K562 (cell line): ENCODE measurements around the gene EXD2. TPM values are rescaled to one million over a fixed set of nuclear protein-coding genes. Genes with fewer than 3 reads are reported as not detected.

Source experiments
- ATAC-seq: fragments of 200-7000 bp; cut with Tn5 transposase; 3 replicates; pipeline ENCODE4 v1.9.1; 2020; ENCODE audit warnings: moderate library complexity
- BruUV-seq: library from RNA; stranded (reverse); fragments of 400-500 nt; replicated peaks from 2 replicates; lab custom pipeline; 2021; lab: Mats Ljungman, UMichigan
- CTCF ChIA-PET: fragments of 300-600 bp; formaldehyde crosslinking; extraction: SDS; loops from one replicate; lab custom pipeline; 2021; ENCODE audit warnings: low intra/inter-chr PET ratio; lab: Yijun Ruan, JAX
- POLR2A ChIA-PET: fragments of 300-600, 350-650 bp; sonication (Branson Sonifier 250); formaldehyde crosslinking; extraction: SDS; loops from one replicate; lab custom pipeline; 2021; ENCODE audit warnings: antibody characterized with exemption, inconsistent platforms; lab: Yijun Ruan, JAX
- DNase-seq, 4 experiments: peaks; one replicate each; pipeline versions ENCODE4 v3.0.0 to v3.0.0-alpha.2; 2011 to 2018; ENCODE audit warnings: low spot score in 3 of 4, mixed read lengths in 3 of 4; ENCODE audit errors: extremely low read depth in 1 of 4
- FAIRE-seq: peaks from 2 replicates; lab custom pipeline; 2011; peaks lifted over from hg19 to GRCh38; lab: Jason Lieb, UNC
- H2AFZ ChIP-seq: 2 replicates; pipeline ENCODE4 v1.6.0; 2011; ENCODE audit warnings: low read depth, low read length, control low read depth, inconsistent platforms
- H3K27ac ChIP-seq: fragments of 200-600 bp; 3 replicates; pipeline ENCODE4 v1.8.0; 2011; ENCODE audit warnings: low read depth, mild to moderate bottlenecking, control low read depth, inconsistent platforms, low read length, moderate library complexity, mixed read lengths; ENCODE audit errors: extremely low read depth
- H3K27me3 ChIP-seq, 2 experiments: fragments of 300-600 bp in 1 of 2; 2 replicates in 1 of 2; 3 replicates in 1 of 2; pipeline versions ENCODE4 v1.6.0 to v1.8.0; 2011; ENCODE audit warnings: inconsistent platforms in 2 of 2, low read length in 2 of 2, mild to moderate bottlenecking in 1 of 2, mixed read lengths in 1 of 2, moderate library complexity in 1 of 2; ENCODE audit not compliant: control insufficient read depth in 2 of 2, insufficient read depth in 2 of 2
- H3K36me3 ChIP-seq: fragments of 300-600 bp; 3 replicates; pipeline ENCODE4 v1.8.0; 2011; ENCODE audit warnings: mild to moderate bottlenecking, low read length, inconsistent platforms; ENCODE audit not compliant: control insufficient read depth, insufficient read depth
- H3K4me1 ChIP-seq, 2 experiments: fragments of 200-600 bp in 1 of 2; replicated peaks in 1 of 2; 2 replicates in 1 of 2; 3 replicates in 1 of 2; pipeline versions ENCODE4 v1.5.1 to v1.8.0; 2011; ENCODE audit warnings: inconsistent platforms in 2 of 2, low read length in 2 of 2, mild to moderate bottlenecking in 1 of 2, mixed read lengths in 1 of 2, moderate library complexity in 1 of 2; ENCODE audit not compliant: control insufficient read depth in 2 of 2, insufficient read depth in 2 of 2
- H3K4me2 ChIP-seq: 2 replicates; pipeline ENCODE4 v1.6.1; 2011; ENCODE audit warnings: low read length, control low read depth, inconsistent platforms, mixed read lengths; ENCODE audit not compliant: insufficient read depth
- H3K4me3 ChIP-seq: fragments of 200-600 bp; sonication (generic), shearing (Covaris generic); 2 replicates; pipeline ENCODE4 v1.5.1; 2016; ENCODE audit warnings: control low read depth, inconsistent platforms
- H3K79me2 ChIP-seq: fragments of 200-600 bp; 3 replicates; pipeline ENCODE4 v1.8.0; 2011; ENCODE audit warnings: low read length, inconsistent platforms; ENCODE audit not compliant: control insufficient read depth, insufficient read depth
- H3K9ac ChIP-seq, 2 experiments: 2 replicates each; pipeline versions ENCODE4 v1.6.0 to v1.6.1; 2011; ENCODE audit warnings: low read depth in 2 of 2, low read length in 2 of 2, control low read depth in 1 of 2, inconsistent platforms in 1 of 2, mild to moderate bottlenecking in 1 of 2, mixed read lengths in 1 of 2; ENCODE audit not compliant: insufficient read depth in 1 of 2
- H3K9me1 ChIP-seq: one replicate; pipeline ENCODE4 v1.6.0; 2011; ENCODE audit warnings: inconsistent platforms, mild to moderate bottlenecking, low read length, moderate library complexity; ENCODE audit not compliant: control insufficient read depth, insufficient read depth
- H3K9me3 ChIP-seq: replicated peaks from 2 replicates; pipeline ENCODE4 v1.5.1; 2011; ENCODE audit warnings: low read depth, low read length, inconsistent platforms; ENCODE audit not compliant: control insufficient read depth, insufficient read depth
- H4K20me1 ChIP-seq: replicated peaks from 2 replicates; pipeline ENCODE4 v1.6.1; 2011; ENCODE audit warnings: low read length, inconsistent platforms, mixed read lengths; ENCODE audit not compliant: control insufficient read depth, insufficient read depth
- E2F4 ChIP-seq: sonication (generic); formaldehyde crosslinking; IDR thresholded peaks from 2 replicates; pipeline ENCODE4 v1.8.0; 2022; ENCODE audit warnings: mild to moderate bottlenecking, low read depth, missing genetic modification reagents
- HEY1 ChIP-seq: fragments of 250-450 bp; sonication (Bioruptor Pico); IDR thresholded peaks from 2 replicates; pipeline ENCODE4 v1.5.0; 2020; ENCODE audit warnings: mild to moderate bottlenecking, moderate library complexity, borderline replicate concordance
- MAX ChIP-seq: sonication (generic); formaldehyde crosslinking; IDR thresholded peaks from 2 replicates; pipeline ENCODE4 v1.9.0; 2022; ENCODE audit warnings: mild to moderate bottlenecking, missing genetic modification reagents
- NR2C2 ChIP-seq, 2 experiments: fragments of 200-800 bp in 1 of 2; sonication (Bioruptor generic) in 1 of 2; sonication (generic) in 1 of 2; formaldehyde crosslinking in 1 of 2; IDR thresholded peaks; 2 replicates each; pipeline versions ENCODE4 v1.6.1 to v1.8.0; 2016 to 2022; ENCODE audit warnings: mild to moderate bottlenecking in 1 of 2, missing compliant biosample characterization in 1 of 2, missing genetic modification characterization in 1 of 2, missing genetic modification reagents in 1 of 2
- SMARCA4 ChIP-seq: fragments of 450-650 bp; IDR thresholded peaks from 2 replicates; pipeline ENCODE4 v1.6.1; 2016
- ZBTB33 ChIP-seq: sonication (generic); formaldehyde crosslinking; IDR thresholded peaks from 2 replicates; pipeline ENCODE4 v1.8.1; 2023; ENCODE audit warnings: mild to moderate bottlenecking, missing genetic modification reagents
- ZFP1 ChIP-seq: fragments of 450-650 bp; formaldehyde crosslinking; IDR thresholded peaks from 2 replicates; pipeline ENCODE4 v1.4.0; 2020; ENCODE audit warnings: mild to moderate bottlenecking, mixed read lengths
- ZFX ChIP-seq: sonication (generic); formaldehyde crosslinking; IDR thresholded peaks from 2 replicates; pipeline ENCODE4 v1.8.0; 2022; ENCODE audit warnings: mild to moderate bottlenecking, missing genetic modification reagents, moderate library complexity
- ZKSCAN3 ChIP-seq: fragments of 250-450 bp; sonication (Bioruptor Pico); IDR thresholded peaks from 2 replicates; pipeline ENCODE4 v1.4.0; 2020
- ZNF253 ChIP-seq: fragments of 250-450 bp; sonication (Bioruptor Pico); conservative IDR thresholded peaks from 2 replicates; pipeline ENCODE4 v1.6.1; 2021; ENCODE audit warnings: mild to moderate bottlenecking
- ZNF644 ChIP-seq: fragments of 200-800 bp; sonication (Bioruptor generic); IDR thresholded peaks from 2 replicates; pipeline ENCODE4 v1.6.1; 2016; ENCODE audit warnings: low read depth, missing genetic modification characterization, missing compliant biosample characterization
- ZNF740 ChIP-seq, 3 experiments: fragments of 200-800 bp in 1 of 3; sonication (Bioruptor generic) in 1 of 3; sonication (generic) in 1 of 3; formaldehyde crosslinking in 1 of 3; IDR thresholded peaks; 2 replicates each; pipeline versions ENCODE4 v1.6.1 to v1.8.0; 2016 to 2022; ENCODE audit warnings: mild to moderate bottlenecking in 2 of 3, missing compliant biosample characterization in 2 of 3, missing genetic modification characterization in 2 of 3, missing genetic modification reagents in 1 of 3
- WGBS: fragments of 100-300 bp; shearing (Covaris generic); methylation state at CpG from one replicate; pipeline ENCODE4 v1.1.6; 2016; ENCODE audit warnings: low coverage, mixed read lengths; ENCODE audit not compliant: insufficient coverage; ENCODE audit errors: missing lambda C conversion rate; 5-methylcytosine and 5-hydroxymethylcytosine counted together
- in situ Hi-C: fragments of 300-500 bp; cut with MboI; formaldehyde crosslinking; loops from 4 replicates; pipeline ENCODE4 v1.15.0; 2018; ENCODE audit warnings: inconsistent platforms, mixed read lengths
- intact Hi-C: fragments of 100-400 bp; cut with micrococcal nuclease; formaldehyde crosslinking; loops from 2 replicates; pipeline ENCODE4 v1.14.2; 2022
- polyA plus RNA-seq, 8 experiments: library from polyadenylated mRNA; depleted of rRNA in 4 of 8; stranded (reverse) in 5 of 8; unstranded in 3 of 8; fragments of >200 nt; fragmentation: Nextera tagmentation in 2 of 8; fragmentation: Illumina TruSeq in 1 of 8; extraction: Ambion mirVana in 2 of 8; extraction: Trizol in 1 of 8; gene quantifications; 2 replicates each; pipeline versions ENCODE4 v1.2.1 to v1.2.3, GENCODE V29; 2011 to 2014; ENCODE audit warnings: inconsistent platforms in 1 of 8, missing spikeins in 1 of 8
- total RNA-seq, 7 experiments: library from RNA; depleted of rRNA in 6 of 7; stranded (reverse); fragments of >200 nt in 6 of 7; fragmentation: Illumina TruSeq in 2 of 7; extraction: Trizol in 2 of 7; gene quantifications; 2 replicates each; pipeline versions ENCODE4 v1.2.1 to v1.2.3, GENCODE V29; 2011 to 2021; ENCODE audit warnings: low replicate concordance in 1 of 7

EXD2 gene
- total and polyA plus RNA-seq, 9 of the 15 experiments (the other 6 are each of a cell fraction or from before 2014, with no cell fraction given) = 1.6 to 7.5 (median 3.7) TPM

- no peak overlapping the region for H3K4me2 ChIP-seq
- H4K20me1 ChIP-seq = no peaks in the 10 kb centered on the region
- H3K79me2 ChIP-seq = no peaks in the 10 kb centered on the region
- DNase-seq (no peak), FAIRE-seq (no peak), ATAC-seq (peak; percentile 24; the same call in 1 of the 3 replicates)
- WGBS = 0% methylated on average over 3 of the region's 5 CpGs
- H3K9me3 ChIP-seq = no peaks in the 10 kb centered on the region
- no peak overlapping the region for H3K27ac ChIP-seq
- in situ Hi-C loops = loop anchor here (25.0 kb wide), 1 partner anchor 200 kb away; no protein-coding TSS in a partner anchor
- ChIA-PET POLR2A (interaction anchor here (0.6 to 1.3 kb wide), 4 partner anchors 11 to 309 kb away, joined by 3 read pairs; no protein-coding TSS in a partner anchor), CTCF (no interaction called here)
- BruUV-seq = no TSS peak
- H3K27me3 ChIP-seq = peaks cover 14 to 72% of the 10 kb centered on the region in 2 experiments
- no peaks in the 10 kb centered on the region for H3K36me3 ChIP-seq
- TF ChIP-seq SMARCA4 (no peak), MAX (CRISPR knock-in tag) (no peak), ZBTB33 (no peak), HEY1 (CRISPR knock-in tag) (no peak), ZFP1 (CRISPR knock-in tag) (no peak), ZNF253 (no peak), ZFX (CRISPR knock-in tag) (no peak), E2F4 (no peak), ZNF644 (tag) (no peak), ZKSCAN3 (no peak), ZNF740 (CRISPR knock-in tag; IDR thresholded peaks at IDR 0.05) (no peak), ZNF740 (tag; IDR thresholded peaks at IDR 0.05) (no peak), NR2C2 (CRISPR knock-in tag; IDR thresholded peaks at IDR 0.05) (no peak), NR2C2 (tag; IDR thresholded peaks at IDR 0.05) (no peak)
- intact Hi-C loops = no loop called here
- no peak overlapping the region for H3K4me3 ChIP-seq
- H2AFZ ChIP-seq = no peak overlapping the region
- H3K4me1 ChIP-seq = peaks cover 0 to 23% of the 10 kb centered on the region in 2 experiments; a peak in 2 of 5 replicates
- H3K9me1 ChIP-seq = no peaks in the 10 kb centered on the region
- no peak overlapping the region for H3K9ac ChIP-seq
These were observed 70.5 kb downstream of the EXD2 start for GRCh38 chr14:69261761-69262331.
